HepG2 (cell line): ENCODE data around the gene PROK2. TPM values are rescaled to one million over a fixed set of nuclear protein-coding genes. Genes with fewer than 3 reads are reported as not detected.

ENCODE experiments used
- ATAC-seq: fragments of 200-7000 bp; cut with Tn5 transposase; 3 replicates; pipeline ENCODE4 v1.9.1; 2020; ENCODE audit warnings: mild to moderate bottlenecking, moderate library complexity
- BruUV-seq: library from RNA; stranded (reverse); fragments of 400-500 nt; replicated peaks from 2 replicates; lab custom pipeline; 2021; lab: Mats Ljungman, UMichigan
- CTCF ChIA-PET: fragments of 300-600 bp; formaldehyde crosslinking; extraction: SDS; loops from one replicate; lab custom pipeline; 2021; ENCODE audit warnings: low total read pairs, inconsistent platforms, low intra/inter-chr PET ratio; lab: Yijun Ruan, JAX
- POLR2A ChIA-PET: fragments of 350-600 bp; sonication (Branson Sonifier 250); formaldehyde crosslinking; loops from one replicate; lab custom pipeline; 2020; ENCODE audit warnings: antibody characterized with exemption, inconsistent platforms; lab: Yijun Ruan, JAX
- DNase-seq: peaks from one replicate; pipeline ENCODE4 v3.0.0-alpha.2; 2015; ENCODE audit warnings: low spot score
- FAIRE-seq: peaks from 3 replicates; lab custom pipeline; 2011; peaks lifted over from hg19 to GRCh38; lab: Jason Lieb, UNC
- H2AFZ ChIP-seq: one replicate; pipeline ENCODE4 v1.6.1; 2011; ENCODE audit warnings: low read length, inconsistent platforms
- H3K27ac ChIP-seq: fragments of 300-600 bp; 3 replicates; pipeline ENCODE4 v1.8.0; 2011; ENCODE audit warnings: mixed run types, mild to moderate bottlenecking, mixed read lengths, low read length, inconsistent platforms; ENCODE audit not compliant: insufficient read depth; ENCODE audit errors: extremely low read length
- H3K27me3 ChIP-seq, 2 experiments: fragments of 200-600 bp in 1 of 2; 2 replicates in 1 of 2; 3 replicates in 1 of 2; pipeline versions ENCODE4 v1.6.0 to v1.8.0; 2011; ENCODE audit warnings: low read length in 2 of 2, mild to moderate bottlenecking in 2 of 2, moderate library complexity in 2 of 2, inconsistent platforms in 1 of 2; ENCODE audit not compliant: insufficient read depth in 2 of 2, control insufficient read depth in 1 of 2
- H3K36me3 ChIP-seq, 2 experiments: fragments of 200-600 bp in 1 of 2; replicated peaks in 1 of 2; 2 replicates in 1 of 2; 3 replicates in 1 of 2; pipeline versions ENCODE4 v1.5.1 to v1.8.0; 2011; ENCODE audit warnings: low read length in 2 of 2, inconsistent platforms in 1 of 2; ENCODE audit not compliant: insufficient read depth in 2 of 2, control insufficient read depth in 1 of 2
- H3K4me1 ChIP-seq: 2 replicates; pipeline ENCODE4 v1.5.1; 2012; ENCODE audit warnings: low read length, inconsistent platforms; ENCODE audit not compliant: insufficient read depth
- H3K4me2 ChIP-seq: 2 replicates; pipeline ENCODE4 v1.6.0; 2011; ENCODE audit warnings: low read depth, low read length, inconsistent platforms
- H3K4me3 ChIP-seq, 3 experiments: fragments of 200-600 bp in 1 of 3; sonication (generic), shearing (Covaris generic) in 1 of 3; replicated peaks in 1 of 3; 2 replicates each; pipeline ENCODE4 v1.5.1; 2011 to 2016; ENCODE audit warnings: low read length in 3 of 3, inconsistent platforms in 2 of 3, low read depth in 2 of 3, mild to moderate bottlenecking in 2 of 3, control low read depth in 1 of 3, mixed read lengths in 1 of 3; ENCODE audit not compliant: insufficient read depth in 1 of 3
- H3K79me2 ChIP-seq: one replicate; pipeline ENCODE4 v1.6.1; 2011; ENCODE audit warnings: low read length, inconsistent platforms; ENCODE audit not compliant: insufficient read depth
- H3K9ac ChIP-seq: 2 replicates; pipeline ENCODE4 v1.6.0; 2011; ENCODE audit warnings: mild to moderate bottlenecking, low read depth, low read length, inconsistent platforms; ENCODE audit not compliant: insufficient read depth
- H3K9me3 ChIP-seq: 2 replicates; pipeline ENCODE4 v1.5.1; 2012; ENCODE audit warnings: mild to moderate bottlenecking, low read length
- H4K20me1 ChIP-seq: 2 replicates; pipeline ENCODE4 v1.6.0; 2011; ENCODE audit warnings: inconsistent platforms, mild to moderate bottlenecking, low read length, moderate library complexity; ENCODE audit not compliant: insufficient read depth
- E2F1 ChIP-seq: sonication (generic); formaldehyde crosslinking; IDR thresholded peaks from 2 replicates; pipeline ENCODE4 v1.5.0; 2020; ENCODE audit warnings: missing genetic modification reagents
- FOXO1 ChIP-seq: sonication (generic); formaldehyde crosslinking; IDR thresholded peaks from 2 replicates; pipeline ENCODE4 v1.4.0; 2020; ENCODE audit warnings: missing genetic modification reagents
- GTF2F1 ChIP-seq: fragments of 150-350 bp; IDR thresholded peaks from 2 replicates; pipeline ENCODE4 v1.6.1; 2014; ENCODE audit warnings: low read length
- MAFF ChIP-seq: IDR thresholded peaks from 2 replicates; pipeline ENCODE4 v1.6.1; 2011; ENCODE audit warnings: low read depth, low read length, improper control_type of control experiment
- PATZ1 ChIP-seq: sonication (generic); formaldehyde crosslinking; IDR thresholded peaks from 2 replicates; pipeline ENCODE4 v1.4.0; 2020; ENCODE audit warnings: missing genetic modification reagents
- POLR2G ChIP-seq: fragments of 200-400 bp; formaldehyde crosslinking; IDR thresholded peaks from 2 replicates; pipeline ENCODE4 v1.6.1; 2018; ENCODE audit warnings: mild to moderate bottlenecking, low read depth, low read length, moderate library complexity
- REL ChIP-seq: sonication (generic); formaldehyde crosslinking; conservative IDR thresholded peaks from 2 replicates; pipeline ENCODE4 v1.8.0; 2022; ENCODE audit warnings: mild to moderate bottlenecking, missing genetic modification reagents, moderate library complexity
- REXO4 ChIP-seq: sonication (generic); formaldehyde crosslinking; IDR thresholded peaks from 2 replicates; pipeline ENCODE4 v1.8.0; 2022; ENCODE audit warnings: missing genetic modification reagents, mild to moderate bottlenecking, borderline replicate concordance
- SIX4 ChIP-seq: sonication (generic); formaldehyde crosslinking; IDR thresholded peaks from 2 replicates; pipeline ENCODE4 v1.4.0; 2020; ENCODE audit warnings: missing genetic modification reagents
- TBX3 ChIP-seq: fragments of 450-650 bp; IDR thresholded peaks from 2 replicates; pipeline ENCODE4 v1.6.1; 2017; ENCODE audit warnings: antibody characterized with exemption, mild to moderate bottlenecking, inconsistent platforms, borderline replicate concordance
- ZMYM3 ChIP-seq: sonication (generic); formaldehyde crosslinking; IDR thresholded peaks from 2 replicates; pipeline ENCODE4 v1.5.1; 2020; ENCODE audit warnings: mild to moderate bottlenecking, missing genetic modification reagents
- ZNF44 ChIP-seq: sonication (generic); formaldehyde crosslinking; IDR thresholded peaks from 2 replicates; pipeline ENCODE4 v1.5.1; 2020; ENCODE audit warnings: mild to moderate bottlenecking, missing genetic modification reagents
- ZNF543 ChIP-seq: sonication (generic); formaldehyde crosslinking; IDR thresholded peaks from 2 replicates; pipeline ENCODE4 v1.4.0; 2020; ENCODE audit warnings: mild to moderate bottlenecking, missing genetic modification reagents
- ZNF720 ChIP-seq: sonication (generic); formaldehyde crosslinking; IDR thresholded peaks from 2 replicates; pipeline ENCODE4 v1.4.0; 2020; ENCODE audit warnings: missing genetic modification reagents
- ZNF766 ChIP-seq: sonication (generic); formaldehyde crosslinking; IDR thresholded peaks from 2 replicates; pipeline ENCODE4 v1.5.0; 2020; ENCODE audit warnings: missing genetic modification reagents, borderline replicate concordance
- WGBS: methylation state at CpG from one replicate; pipeline ENCODE4 v1.1.6; 2017; ENCODE audit warnings: low lambda C conversion rate; 5-methylcytosine and 5-hydroxymethylcytosine counted together
- in situ Hi-C: cut with HindIII; loops from 2 replicates; pipeline ENCODE4 v1.10.0; 2017; ENCODE audit warnings: low pct_unique_long_range_greater_than_20kb; ENCODE audit not compliant: extremely low pct_ligation_motif_present
- intact Hi-C: fragments of 100-400 bp; cut with micrococcal nuclease; formaldehyde crosslinking; loops from one replicate; pipeline ENCODE4 v1.10.0; 2022; ENCODE audit not compliant: unreplicated experiment
- polyA plus RNA-seq, 8 experiments: library from polyadenylated mRNA; depleted of rRNA in 3 of 8; stranded (reverse) in 7 of 8; unstranded in 1 of 8; fragments of >200 nt; fragmentation: Illumina TruSeq in 4 of 8; extraction: Trizol in 4 of 8; gene quantifications; 2 replicates each; pipeline versions ENCODE4 v1.2.1 to v1.2.3, GENCODE V29; 2011 to 2016; ENCODE audit warnings: low read depth in 4 of 8, missing spikeins in 1 of 8, mixed read lengths in 1 of 8; ENCODE audit not compliant: insufficient read depth in 1 of 8
- total RNA-seq, 5 experiments: library from RNA; depleted of rRNA; stranded (reverse); fragments of >200 nt; fragmentation: Illumina TruSeq; extraction: Trizol; gene quantifications; 2 replicates each; pipeline ENCODE4 v1.2.3, GENCODE V29; 2016; ENCODE audit warnings: low read depth in 1 of 5
- TF ChIP-seq, protein P1 (sequence below): sonication (generic); formaldehyde crosslinking; IDR thresholded peaks from 2 replicates; pipeline ENCODE4 v1.8.0; 2022; ENCODE audit warnings: low read depth, missing genetic modification reagents
- TF ChIP-seq, protein P2 (sequence below): sonication (generic); formaldehyde crosslinking; IDR thresholded peaks from 2 replicates; pipeline ENCODE4 v1.4.0; 2020; ENCODE audit warnings: missing genetic modification reagents

Gene PROK2
- total and polyA plus RNA-seq, 2 of the 13 experiments (the other 11 are each of a cell fraction or from before 2014, with no cell fraction given), result not detected

GRCh38 chr3:71759401-71759800 is 25.5 kb downstream of the PROK2 start (continued):
- TF ChIP-seq, protein P1, sequence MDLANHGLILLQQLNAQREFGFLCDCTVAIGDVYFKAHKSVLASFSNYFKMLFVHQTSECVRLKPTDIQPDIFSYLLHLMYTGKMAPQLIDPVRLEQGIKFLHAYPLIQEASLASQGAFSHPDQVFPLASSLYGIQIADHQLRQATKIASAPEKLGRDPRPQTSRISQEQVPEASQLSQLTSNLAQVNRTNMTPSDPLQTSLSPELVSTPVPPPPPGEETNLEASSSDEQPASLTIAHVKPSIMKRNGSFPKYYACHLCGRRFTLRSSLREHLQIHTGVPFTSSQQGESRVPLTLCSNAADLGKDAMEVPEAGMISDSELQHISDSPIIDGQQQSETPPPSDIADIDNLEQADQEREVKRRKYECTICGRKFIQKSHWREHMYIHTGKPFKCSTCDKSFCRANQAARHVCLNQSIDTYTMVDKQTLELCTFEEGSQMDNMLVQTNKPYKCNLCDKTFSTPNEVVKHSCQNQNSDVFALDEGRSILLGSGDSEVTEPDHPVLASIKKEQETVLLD (CRISPR knock-in tag), result no peak
- TF ChIP-seq MAFF, result no peak

GRCh38 chr3:71758091-71758490 is 26.9 kb downstream of the PROK2 start:
- DNase-seq (no peak), ATAC-seq (no peak), FAIRE-seq (no peak)
- no peak overlapping the region for H3K9ac ChIP-seq
- POLR2A ChIA-PET, result no interaction called here
- CTCF ChIA-PET, result no interaction called here
- no peak overlapping the region for H3K4me2 ChIP-seq
- intact Hi-C loops, result no loop called here
- BruUV-seq, result no TSS peak
- no peak overlapping the region for H3K4me3 ChIP-seq
- no peaks in the 10 kb centered on the region for H4K20me1 ChIP-seq
- H3K79me2 ChIP-seq, result no peaks in the 10 kb centered on the region
- 30% methylated on average over 2 of the region's 2 CpGs for WGBS
- H2AFZ ChIP-seq, result no peak overlapping the region
- no peak overlapping the region for H3K27ac ChIP-seq
- H3K36me3 ChIP-seq, result no peaks in the 10 kb centered on the region
- no peaks in the 10 kb centered on the region for H3K4me1 ChIP-seq
- H3K9me3 ChIP-seq, result no peaks in the 10 kb centered on the region
- peaks cover 3 to 42% of the 10 kb centered on the region in 2 experiments for H3K27me3 ChIP-seq
- in situ Hi-C loops, result no loop called here
- no peak for TF ChIP-seq REXO4 (CRISPR knock-in tag)
- no peak for TF ChIP-seq SIX4 (CRISPR knock-in tag)
- no peak for TF ChIP-seq FOXO1 (CRISPR knock-in tag)
- no peak for TF ChIP-seq TBX3
- TF ChIP-seq POLR2G, result no peak
- TF ChIP-seq ZNF543 (CRISPR knock-in tag), result no peak
- TF ChIP-seq, protein P2, sequence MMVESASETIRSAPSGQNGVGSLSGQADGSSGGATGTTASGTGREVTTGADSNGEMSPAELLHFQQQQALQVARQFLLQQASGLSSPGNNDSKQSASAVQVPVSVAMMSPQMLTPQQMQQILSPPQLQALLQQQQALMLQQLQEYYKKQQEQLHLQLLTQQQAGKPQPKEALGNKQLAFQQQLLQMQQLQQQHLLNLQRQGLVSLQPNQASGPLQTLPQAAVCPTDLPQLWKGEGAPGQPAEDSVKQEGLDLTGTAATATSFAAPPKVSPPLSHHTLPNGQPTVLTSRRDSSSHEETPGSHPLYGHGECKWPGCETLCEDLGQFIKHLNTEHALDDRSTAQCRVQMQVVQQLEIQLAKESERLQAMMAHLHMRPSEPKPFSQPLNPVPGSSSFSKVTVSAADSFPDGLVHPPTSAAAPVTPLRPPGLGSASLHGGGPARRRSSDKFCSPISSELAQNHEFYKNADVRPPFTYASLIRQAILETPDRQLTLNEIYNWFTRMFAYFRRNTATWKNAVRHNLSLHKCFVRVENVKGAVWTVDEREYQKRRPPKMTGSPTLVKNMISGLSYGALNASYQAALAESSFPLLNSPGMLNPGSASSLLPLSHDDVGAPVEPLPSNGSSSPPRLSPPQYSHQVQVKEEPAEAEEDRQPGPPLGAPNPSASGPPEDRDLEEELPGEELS (CRISPR knock-in tag), result no peak
- no peak for TF ChIP-seq ZNF720
- no peak for TF ChIP-seq E2F1
- no peak for TF ChIP-seq ZMYM3 (CRISPR knock-in tag)
- no peak for TF ChIP-seq REL
- no peak for TF ChIP-seq ZNF766 (CRISPR knock-in tag)
- TF ChIP-seq PATZ1 (CRISPR knock-in tag), result no peak
- TF ChIP-seq GTF2F1, result no peak
- TF ChIP-seq ZNF44 (CRISPR knock-in tag), result no peak
